RWPE1 (cell line): Measurements from ENCODE around the gene CEBPE.

Source experiments
- CTCF ChIA-PET: fragments of 350-600 bp; sonication (Branson Sonifier 250); formaldehyde crosslinking; extraction: SDS; loops from one replicate; lab custom pipeline; 2021; lab: Yijun Ruan, JAX
- POLR2A ChIA-PET: fragments of 400-600 bp; formaldehyde crosslinking; extraction: SDS; loops from one replicate; lab custom pipeline; 2020; ENCODE audit warnings: antibody characterized with exemption; ENCODE audit not compliant: low non-redundant PET; lab: Yijun Ruan, JAX
- DNase-seq: peaks from one replicate; pipeline ENCODE4 v3.0.0; 2012; ENCODE audit warnings: low spot score
- H3K27ac ChIP-seq: fragments of 450-650 bp; 2 replicates; pipeline ENCODE4 v1.5.1; 2017
- TF ChIP-seq, protein P1 (sequence below): fragments of 450-650 bp; conservative IDR thresholded peaks from 2 replicates; pipeline ENCODE4 v1.5.1; 2017; ENCODE audit warnings: low read depth, mild to moderate bottlenecking

CEBPE gene

DNA sequence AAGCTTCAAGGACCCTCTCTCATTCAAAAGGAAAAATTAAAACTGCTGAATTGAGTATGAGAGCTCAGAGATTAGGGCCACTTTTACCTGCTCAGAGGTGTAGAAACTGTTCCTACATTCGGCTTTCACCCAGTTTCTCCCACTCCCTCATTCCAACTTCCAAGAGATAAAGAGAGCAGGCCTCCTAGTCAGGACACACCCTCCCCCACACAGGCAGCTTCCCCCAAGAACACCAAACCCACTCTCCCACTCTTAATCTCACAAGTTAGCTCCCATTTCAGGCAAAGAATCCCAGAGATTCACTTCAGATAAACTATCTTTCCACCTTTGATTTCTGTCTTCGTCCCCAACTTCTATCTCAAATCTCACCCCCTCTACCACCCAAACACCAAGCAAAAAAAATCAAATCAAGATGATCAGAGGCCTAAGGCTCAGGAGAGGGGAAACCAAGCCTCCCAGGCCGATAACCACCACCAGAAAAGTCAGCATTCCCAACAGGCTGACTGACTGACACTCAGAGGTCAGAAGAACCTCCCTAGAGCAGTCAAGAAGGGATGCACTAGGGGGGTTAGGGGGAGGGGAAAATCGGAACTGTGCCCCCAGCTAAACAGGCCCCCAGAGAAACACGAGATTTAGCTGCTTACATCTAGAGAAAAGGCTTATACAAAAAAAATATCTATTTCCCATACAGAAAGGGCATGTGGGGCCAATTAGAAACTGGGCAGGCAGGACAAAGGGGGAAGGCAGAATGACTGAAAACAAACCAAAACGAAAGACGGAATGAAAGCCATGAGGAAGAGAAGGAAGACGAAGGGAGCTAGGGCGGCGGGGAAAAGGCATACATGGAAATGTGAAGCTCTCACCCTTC, 48.6 kb downstream of the CEBPE start:
- CTCF ChIA-PET, result interaction anchor here (0.6 to 0.7 kb wide), 2 partner anchors 45 to 131 kb away, joined by 3 to 4 read pairs; no protein-coding TSS in a partner anchor
- peak overlapping the region; percentile 81 for H3K27ac ChIP-seq
- TF ChIP-seq, protein P1, sequence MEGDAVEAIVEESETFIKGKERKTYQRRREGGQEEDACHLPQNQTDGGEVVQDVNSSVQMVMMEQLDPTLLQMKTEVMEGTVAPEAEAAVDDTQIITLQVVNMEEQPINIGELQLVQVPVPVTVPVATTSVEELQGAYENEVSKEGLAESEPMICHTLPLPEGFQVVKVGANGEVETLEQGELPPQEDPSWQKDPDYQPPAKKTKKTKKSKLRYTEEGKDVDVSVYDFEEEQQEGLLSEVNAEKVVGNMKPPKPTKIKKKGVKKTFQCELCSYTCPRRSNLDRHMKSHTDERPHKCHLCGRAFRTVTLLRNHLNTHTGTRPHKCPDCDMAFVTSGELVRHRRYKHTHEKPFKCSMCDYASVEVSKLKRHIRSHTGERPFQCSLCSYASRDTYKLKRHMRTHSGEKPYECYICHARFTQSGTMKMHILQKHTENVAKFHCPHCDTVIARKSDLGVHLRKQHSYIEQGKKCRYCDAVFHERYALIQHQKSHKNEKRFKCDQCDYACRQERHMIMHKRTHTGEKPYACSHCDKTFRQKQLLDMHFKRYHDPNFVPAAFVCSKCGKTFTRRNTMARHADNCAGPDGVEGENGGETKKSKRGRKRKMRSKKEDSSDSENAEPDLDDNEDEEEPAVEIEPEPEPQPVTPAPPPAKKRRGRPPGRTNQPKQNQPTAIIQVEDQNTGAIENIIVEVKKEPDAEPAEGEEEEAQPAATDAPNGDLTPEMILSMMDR, result no peak
- POLR2A ChIA-PET, result interaction anchor here (1.5 kb wide), 1 partner anchor 8 kb away, joined by 3 read pairs; no protein-coding TSS in a partner anchor
- DNase-seq, result no peak

DNA sequence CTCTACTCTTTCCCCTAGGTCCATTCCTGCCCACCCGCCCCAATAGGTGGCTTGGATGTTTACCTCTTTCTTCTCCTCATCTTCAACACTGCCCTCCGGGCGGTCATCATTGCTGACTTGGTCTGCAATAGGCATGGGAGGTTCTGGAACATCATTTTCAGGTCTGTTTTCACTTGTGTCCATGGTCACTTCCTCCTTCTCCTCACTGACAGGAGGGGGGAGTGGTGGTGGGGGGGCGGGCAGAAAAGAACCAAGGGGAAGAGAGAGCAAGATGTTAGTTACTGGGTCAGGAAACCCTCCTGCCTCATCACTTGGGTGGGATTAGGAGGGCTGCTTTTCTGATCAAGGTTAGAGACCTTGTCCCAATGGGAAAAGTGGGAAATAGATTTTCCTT, 49.6 kb downstream of the CEBPE start:
- peak overlapping the region; percentile 67 for H3K27ac ChIP-seq
- POLR2A ChIA-PET, result interaction anchor here (0.7 kb wide), 1 partner anchor 81 kb away, joined by 3 read pairs; no protein-coding TSS in a partner anchor
- TF ChIP-seq, protein P1, result no peak
- no peak for DNase-seq
- CTCF ChIA-PET, result interaction anchor here (0.5 to 1.8 kb wide), 25 partner anchors 8 to 173 kb away, joined by 3 to 21 read pairs (median 6); partner anchors contain the start of genes ACIN1, C14orf119, CDH24 and CEBPE

DNA sequence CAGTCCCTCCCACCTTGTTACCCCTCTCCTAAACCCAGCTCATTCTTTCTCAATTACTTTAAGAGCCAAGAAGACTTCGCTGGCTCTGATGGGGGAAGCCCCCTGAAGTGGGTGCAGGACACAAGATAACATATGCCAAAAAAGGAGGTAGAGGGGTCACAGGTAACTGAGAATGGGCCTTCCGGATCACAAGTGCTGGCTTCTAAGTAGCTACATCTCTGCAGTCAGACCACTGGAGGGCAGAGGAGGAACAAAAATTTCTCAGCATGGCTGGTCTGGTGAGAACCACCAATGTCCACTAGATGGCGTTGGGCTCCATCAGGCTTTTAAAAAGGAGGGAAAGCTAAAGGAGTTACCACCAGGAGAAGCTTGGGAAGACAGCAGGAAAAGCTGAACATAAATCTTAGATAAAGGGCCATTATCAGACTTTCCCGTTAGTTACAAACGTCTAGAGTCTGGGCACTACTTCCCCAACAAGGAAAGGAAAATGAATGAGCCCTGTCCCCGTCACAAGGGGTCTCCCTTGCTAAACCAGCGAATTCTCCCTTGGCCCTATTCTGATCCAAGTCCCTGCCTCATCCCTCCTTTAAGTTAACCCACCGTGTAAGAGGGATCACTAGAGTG, 50.2 kb downstream of the CEBPE start:
- CTCF ChIA-PET, result interaction anchor here (0.5 to 1.8 kb wide), 29 partner anchors 9 to 1256 kb away, joined by 3 to 21 read pairs (median 5); partner anchors contain the start of genes ACIN1, C14orf119, CDH24 and CEBPE
- peak; percentile 89 for DNase-seq
- POLR2A ChIA-PET, result interaction anchor here (0.7 to 1.0 kb wide), 2 partner anchors 26 to 81 kb away, joined by 3 to 5 read pairs; partner anchors contain the start of genes ACIN1 and C14orf119
- peak overlapping the region; percentile 67 for H3K27ac ChIP-seq
- TF ChIP-seq, protein P1, result peak; percentile 98

DNA sequence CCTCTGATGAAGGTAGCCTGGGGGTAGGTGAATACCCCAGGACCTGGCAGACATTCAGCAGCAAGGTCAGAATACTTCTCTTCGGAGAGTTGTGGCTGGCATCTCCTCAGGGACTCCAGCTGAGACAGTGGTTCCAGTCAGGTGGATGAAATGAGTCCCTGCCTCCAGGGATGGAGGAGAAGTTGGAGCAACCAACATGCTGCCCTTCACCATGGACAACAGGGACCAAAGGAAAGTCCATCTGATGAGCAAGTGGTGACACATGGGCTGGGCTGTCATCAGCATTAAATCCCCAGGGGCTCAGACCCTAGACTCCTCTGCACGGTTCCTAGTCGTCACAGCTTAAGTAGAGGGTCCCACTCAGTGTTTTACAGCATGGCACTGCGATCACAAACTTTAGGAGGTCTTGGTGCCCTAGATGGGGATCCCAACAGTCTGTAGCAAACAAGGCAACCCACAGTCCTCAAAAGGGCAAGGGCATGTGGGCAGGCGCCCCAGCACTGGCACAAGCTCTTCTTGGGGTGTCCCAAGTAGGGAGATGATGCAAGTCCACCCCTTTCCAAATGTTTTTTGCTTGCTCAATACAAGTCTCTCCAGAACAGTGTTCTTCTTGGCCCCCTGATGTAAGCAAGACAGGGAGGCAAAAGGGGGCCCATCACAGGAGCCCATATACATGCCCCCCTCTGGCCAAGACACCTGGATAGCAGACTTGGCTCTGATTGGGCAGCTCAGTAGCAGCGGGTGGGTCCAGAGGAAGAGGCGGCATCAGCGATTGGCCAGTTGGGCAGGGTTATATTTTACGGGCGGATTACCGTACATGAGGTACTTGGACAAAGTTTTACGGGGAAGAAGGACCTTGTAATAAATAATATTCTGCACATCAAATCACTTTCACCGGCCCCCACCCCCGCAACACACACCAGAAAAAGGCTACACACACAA, 50.9 kb downstream of the CEBPE start:
- DNase-seq, result no peak
- ChIA-PET CTCF (interaction anchor here (0.6 to 1.8 kb wide), 23 partner anchors 8 to 1257 kb away, joined by 3 to 21 read pairs (median 6); partner anchors contain the start of genes ACIN1, C14orf119, CDH24 and CEBPE), POLR2A (interaction anchor here (0.7 to 1.0 kb wide), 2 partner anchors 27 to 80 kb away, joined by 3 to 5 read pairs; partner anchors contain the start of genes ACIN1 and C14orf119)
- TF ChIP-seq, protein P1, result no peak
- H3K27ac ChIP-seq, result peak overlapping the region; percentile 67
